CD4-positive, alpha-beta T cell treated with Interferon gamma for 1 hour (primary cell): ENCODE data around the gene APH1A.
"Not testable (repeated sequence)": the region's sequence is repeated elsewhere in the genome, so short reads cannot be mapped to it uniquely, and the experiment has no call there.

Experiments used
- DNase-seq: peaks from one replicate; pipeline ENCODE4 v3.0.0-alpha.2; 2020

The APH1A gene

DNA sequence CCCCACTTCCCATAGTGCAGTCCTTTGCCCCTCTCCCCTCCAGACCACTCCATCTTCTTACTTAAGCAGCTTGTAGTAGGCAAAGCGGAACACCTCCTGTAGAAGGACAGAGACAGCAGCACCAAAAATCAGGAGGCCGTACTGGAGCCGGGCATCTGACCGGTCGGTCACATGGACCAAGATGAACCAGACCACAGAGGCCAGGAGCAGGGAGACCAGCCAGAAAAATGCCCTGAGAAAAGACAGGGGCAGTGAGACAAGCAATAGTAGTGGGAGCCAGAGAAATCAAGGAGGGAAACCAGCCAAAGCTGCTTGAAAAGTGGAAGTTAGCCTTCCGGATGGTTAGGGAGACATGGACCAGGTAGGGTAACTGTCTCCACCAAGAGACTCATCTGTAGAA is 920 bp downstream of the APH1A start:
- DNase-seq: no peak

- DNase-seq: no peak
Measured at GRCh38 chr1:150263549-150263948, 5.3 kb downstream of the APH1A start.

DNA sequence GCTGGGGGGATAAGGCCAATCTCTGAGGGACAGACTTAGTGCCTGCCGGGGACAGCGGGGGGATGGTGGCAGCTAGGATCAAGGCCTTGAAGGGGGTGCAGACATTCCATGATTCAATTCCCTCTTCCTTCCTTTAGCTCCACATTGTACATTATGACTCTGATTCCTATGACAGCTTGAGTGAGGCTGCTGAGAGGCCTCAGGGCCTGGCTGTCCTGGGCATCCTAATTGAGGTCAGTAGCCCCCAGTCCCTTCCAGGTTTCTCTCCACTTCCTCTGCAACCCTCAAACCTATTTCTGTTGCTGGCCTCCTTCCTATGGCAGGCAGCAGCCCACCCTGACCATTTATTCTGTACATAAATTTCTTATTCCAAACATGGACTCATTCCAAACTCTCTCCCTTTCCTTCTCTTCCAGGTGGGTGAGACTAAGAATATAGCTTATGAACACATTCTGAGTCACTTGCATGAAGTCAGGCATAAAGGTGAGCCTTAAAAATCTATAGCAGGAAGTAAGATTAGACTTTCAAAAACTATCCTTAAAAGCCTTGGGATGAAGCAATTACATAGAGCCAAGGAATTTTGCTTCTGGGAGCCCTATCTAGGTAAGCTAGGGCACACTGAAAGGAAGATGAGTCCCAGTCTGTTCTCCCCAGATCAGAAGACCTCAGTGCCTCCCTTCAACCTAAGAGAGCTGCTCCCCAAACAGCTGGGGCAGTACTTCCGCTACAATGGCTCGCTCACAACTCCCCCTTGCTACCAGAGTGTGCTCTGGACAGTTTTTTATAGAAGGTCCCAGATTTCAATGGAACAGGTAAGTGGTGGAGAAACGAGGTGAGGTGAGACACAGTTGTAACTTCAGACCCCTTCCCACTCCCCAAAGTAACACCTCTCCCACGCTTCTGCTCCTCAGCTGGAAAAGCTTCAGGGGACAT is 6.2 kb downstream of the APH1A start:
- no peak for DNase-seq

GRCh38 chr1:150261367-150261766 is 7.4 kb downstream of the APH1A start:
- no peak for DNase-seq

- DNase-seq: no peak
Measured at GRCh38 chr1:150259758-150260669, 8.8 kb downstream of the APH1A start.

GRCh38 chr1:150259217-150259616 is 9.6 kb downstream of the APH1A start:
- no peak for DNase-seq

- no peak for DNase-seq
Measured at GRCh38 chr1:150257624-150258585, 10.9 kb downstream of the APH1A start, which contains the start of gene CA14. TSS of gene CA14 (plus strand) at chr1:150257774. CDS start at chr1:150258129, 355 bp downstream.

- no peak for DNase-seq
Measured at GRCh38 chr1:150256554-150257341, 12.1 kb downstream of the APH1A start.

- DNase-seq: no peak
Measured at GRCh38 chr1:150256198-150256553, 12.6 kb downstream of the APH1A start.

GRCh38 chr1:150249936-150250335 is 18.9 kb downstream of the APH1A start:
- DNase-seq: no peak

DNA sequence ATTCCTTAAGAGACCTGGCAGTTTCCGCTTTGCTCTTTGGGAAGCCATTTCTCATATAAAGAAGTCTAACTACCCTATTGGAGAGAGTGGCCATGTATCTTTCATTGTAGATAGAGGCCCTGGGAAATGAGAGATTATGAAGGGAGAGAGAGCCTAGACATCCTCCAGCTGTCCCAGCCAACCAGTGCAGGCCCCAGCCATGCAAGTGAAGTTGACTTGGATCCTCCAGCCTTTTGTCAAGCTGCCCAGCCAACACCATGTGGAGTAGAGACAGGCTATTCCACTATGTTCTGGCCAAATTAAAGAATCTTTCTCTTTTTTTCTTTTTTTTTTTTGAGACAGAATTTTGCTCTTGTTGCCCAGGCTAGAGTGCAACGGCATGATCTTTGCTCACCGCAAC is 25.8 kb downstream of the APH1A start:
- DNase-seq: no peak

DNA sequence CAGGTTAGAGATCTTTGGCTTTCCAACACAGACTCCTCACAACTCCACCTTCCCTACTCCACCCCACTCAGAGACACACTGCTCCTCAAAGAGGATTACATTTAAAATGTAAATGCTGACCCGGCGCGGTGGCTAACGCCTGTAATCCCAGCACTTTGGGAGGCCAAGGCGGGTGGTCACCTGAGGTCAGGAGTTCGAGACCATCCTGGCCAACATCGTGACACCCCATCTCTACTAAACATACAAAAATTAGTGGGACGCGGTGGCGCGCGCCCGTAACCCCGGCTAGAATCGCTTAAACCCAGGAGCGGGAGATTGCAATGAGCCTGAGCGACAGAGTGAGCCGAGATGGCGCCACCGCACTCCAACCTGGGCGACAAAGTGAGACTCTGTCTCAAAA is 31.1 kb downstream of the APH1A start:
- no peak for DNase-seq

DNA sequence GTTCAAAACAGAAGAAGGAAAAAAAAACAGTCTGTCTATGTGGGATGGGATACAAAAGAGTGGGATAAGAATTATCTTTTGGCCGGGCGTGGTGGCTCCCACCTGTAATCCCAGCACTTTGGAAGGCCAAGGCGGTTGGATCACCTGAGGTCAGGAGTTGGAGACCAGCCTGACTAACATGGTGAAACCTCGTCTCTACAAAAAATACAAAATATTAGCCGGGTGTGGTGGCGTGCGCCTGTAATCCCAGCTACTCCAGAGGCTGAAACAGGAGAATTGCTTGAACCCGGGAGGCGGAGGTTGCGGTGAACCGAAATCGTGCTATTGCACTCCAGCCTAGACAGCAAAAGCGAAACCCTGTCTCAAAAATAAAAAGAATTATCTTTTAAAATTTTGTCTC is 31.6 kb downstream of the APH1A start:
- not testable (repeated sequence) for DNase-seq

DNA sequence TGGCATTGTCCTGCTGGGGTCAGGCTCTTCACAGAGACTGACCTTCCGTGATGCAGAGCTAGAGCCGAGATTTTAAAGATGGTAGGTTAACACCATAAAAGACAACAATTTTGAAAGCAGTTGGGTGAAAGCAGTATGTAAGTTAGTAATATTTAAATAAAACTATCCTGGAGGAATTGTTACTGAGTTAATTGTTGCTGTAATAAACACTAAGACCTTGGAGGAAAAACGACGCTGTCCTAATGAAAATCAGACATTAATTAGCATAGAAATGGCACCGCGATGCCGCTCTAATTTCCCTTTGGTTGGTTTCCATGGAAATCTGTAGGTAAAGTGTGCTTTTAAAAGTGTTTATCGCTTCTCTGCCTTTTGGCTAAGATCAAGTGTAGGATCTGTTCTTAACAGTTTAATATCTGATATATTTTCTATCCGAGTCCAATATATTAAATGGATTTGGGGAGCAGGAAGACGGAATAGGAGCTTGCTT is 32.2 kb downstream of the APH1A start:
- DNase-seq: no peak

- DNase-seq: peak; percentile 98
Measured at GRCh38 chr1:150235852-150236613, 32.8 kb downstream of the APH1A start, which contains the start of gene ANP32E. TSS of gene ANP32E (minus strand) at chr1:150236112. CDS start at chr1:150235786, 326 bp downstream.

GRCh38 chr1:150235294-150235851 is 33.4 kb downstream of the APH1A start:
- DNase-seq: peak; percentile 7

- DNase-seq: peak; percentile 92
Measured at GRCh38 chr1:150234566-150235293, 34.1 kb downstream of the APH1A start.

DNA sequence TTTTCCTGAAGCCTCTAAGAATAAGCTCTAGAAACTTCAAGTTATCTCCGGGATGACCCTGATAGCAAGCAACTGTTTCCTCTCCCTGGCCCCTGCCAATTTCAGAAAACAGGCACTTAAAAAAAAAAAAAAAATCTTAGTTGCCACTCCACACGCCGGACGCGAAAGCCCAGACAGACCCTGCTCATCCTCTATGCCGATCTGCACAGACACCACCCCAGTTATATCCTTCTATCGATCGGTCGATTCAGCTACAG is 34.6 kb downstream of the APH1A start:
- DNase-seq: no peak
